Activated T-cell treated with anti-CD3 and anti-CD28 coated beads for 4 hours (primary cell): ENCODE data around the gene TSC22D3.
A peak's percentile ranks its signal among the peaks of the same experiment; 100 is the strongest.
"Not testable (repeated sequence)": the region's sequence is repeated elsewhere in the genome, so short reads cannot be mapped to it uniquely, and the experiment has no call there.

Experiments used
- DNase-seq: peaks from one replicate; pipeline ENCODE4 v3.0.0-alpha.2; 2020

TSC22D3 gene

DNA sequence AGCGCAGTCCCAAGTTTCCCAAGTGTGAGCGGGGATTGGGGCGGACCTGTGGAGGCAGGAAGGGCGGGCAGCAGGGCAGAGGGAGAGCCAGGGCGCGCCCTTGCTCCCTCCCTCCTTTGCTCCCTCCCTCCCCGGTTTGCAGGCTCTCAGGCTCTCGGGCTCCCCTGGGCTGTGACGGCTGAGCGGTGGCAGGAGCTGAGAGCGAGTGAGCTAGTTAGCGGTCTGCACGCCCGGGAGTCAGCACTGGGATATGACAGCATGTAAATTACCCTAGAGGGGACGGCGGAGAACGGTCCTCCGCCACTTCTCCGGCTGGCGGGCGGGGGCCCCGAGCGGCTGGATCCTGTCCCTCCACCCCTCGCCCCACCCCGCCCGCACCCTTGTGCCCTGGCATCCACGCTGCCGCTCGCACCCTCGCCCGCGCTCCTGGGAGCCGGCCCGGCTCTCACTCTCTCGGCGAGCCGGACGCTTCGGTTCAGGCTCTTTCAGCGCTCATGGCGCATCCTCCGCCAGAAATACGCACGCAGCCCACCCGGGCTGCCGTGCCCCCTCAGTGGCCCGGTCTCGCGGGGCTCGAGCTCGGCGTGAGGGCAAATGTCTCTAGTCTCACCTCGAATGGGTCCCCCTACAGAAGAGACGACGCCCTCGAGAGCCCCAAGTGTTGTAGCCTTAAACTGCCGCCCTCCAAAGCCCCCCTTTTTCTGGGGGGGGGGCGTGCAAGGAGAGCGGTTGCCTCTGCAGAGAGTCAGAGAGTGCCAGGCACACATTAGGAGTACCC is at the start of gene TSC22D3:
TSS of gene TSC22D3 (minus strand) at position 54 of the 778 bp plus-strand sequence. CDS start 368 bp downstream, outside the sequence.
- DNase-seq = peak; percentile 3

DNA sequence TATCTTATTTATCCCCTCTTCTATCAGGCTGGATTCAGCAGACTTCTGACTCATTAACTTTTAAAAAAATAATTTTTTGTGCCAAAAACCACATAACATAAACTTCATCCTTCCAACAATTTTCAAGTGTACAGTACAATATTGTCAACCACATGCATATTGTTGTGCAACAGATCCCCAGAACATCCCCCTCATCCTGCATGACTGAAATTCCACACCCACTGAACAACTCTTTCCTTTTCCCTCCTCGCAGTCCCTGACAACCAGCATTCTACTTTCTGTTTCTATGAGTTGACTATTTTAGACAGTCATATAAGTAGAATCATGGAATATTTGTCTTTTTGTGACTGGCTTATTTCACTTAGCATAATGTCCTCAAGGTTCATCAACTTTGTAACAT is 47.9 kb upstream of the TSC22D3 start:
- DNase-seq = no peak

DNA sequence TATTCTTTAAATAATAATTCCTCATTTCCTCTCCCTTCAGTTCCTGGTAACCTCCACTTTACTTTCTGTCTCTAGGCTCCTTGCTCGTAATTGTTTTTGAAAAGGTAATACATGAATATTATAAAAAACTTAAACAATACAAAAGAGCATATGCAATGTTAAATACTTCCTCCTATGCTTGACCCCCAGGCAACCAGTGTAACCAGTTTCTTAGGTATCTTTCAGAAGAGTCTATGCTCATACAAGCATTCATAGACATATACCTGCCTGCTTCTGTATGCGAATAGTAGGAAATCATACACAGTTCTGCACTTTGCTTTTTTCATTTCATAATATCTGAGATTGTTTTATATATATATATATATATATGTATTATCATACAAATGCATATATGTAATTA is 47.5 kb upstream of the TSC22D3 start:
- no peak for DNase-seq

DNA sequence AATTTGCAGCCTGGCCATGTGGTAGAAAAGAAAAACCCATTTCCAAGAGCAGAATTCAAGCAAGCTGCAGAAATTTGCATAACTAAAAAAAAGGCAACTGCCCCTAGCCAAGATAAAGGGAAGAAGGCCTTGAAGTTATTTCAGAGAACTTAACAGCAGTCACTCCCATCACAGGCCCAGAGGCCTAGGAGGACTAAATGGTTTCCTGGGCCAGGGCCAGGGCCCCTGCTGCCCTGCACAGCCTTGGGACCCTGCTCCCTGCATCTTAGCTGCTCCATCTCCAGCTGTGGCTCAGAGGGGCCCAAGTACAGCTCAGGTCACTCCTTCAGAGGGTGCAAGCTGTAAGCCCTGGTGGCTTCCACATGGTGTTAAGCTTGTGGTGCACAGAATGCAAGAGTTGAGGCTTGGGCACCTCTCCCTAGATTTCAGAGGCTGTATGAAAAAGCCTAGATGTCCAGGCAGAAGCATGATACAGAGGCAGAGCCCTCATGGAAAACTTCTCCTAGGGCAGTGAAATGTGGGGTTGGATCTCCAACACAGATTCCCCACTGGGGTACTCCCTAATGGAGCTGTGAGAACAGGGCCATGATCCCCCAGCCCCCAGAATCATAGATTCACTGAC is 43.4 kb upstream of the TSC22D3 start:
- no peak for DNase-seq

DNA sequence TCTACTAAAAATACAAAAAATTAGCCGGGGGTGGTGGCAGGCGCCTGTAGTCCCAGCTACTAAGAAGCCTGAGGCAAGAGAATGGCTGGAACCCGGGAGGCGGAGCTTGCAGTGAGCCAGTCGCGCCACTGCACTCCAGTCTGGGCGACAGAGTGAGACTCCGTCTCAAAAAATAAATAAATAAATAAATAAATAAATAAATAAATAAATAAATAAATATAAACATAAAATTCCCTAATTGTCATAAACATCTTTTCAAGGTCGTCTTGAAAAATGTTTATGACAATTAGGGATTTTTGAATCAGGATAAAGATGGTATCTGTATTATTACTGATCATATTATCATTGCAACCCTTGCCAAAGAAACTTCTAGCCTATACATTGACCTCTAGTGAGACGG is 34.5 kb upstream of the TSC22D3 start:
- not testable (repeated sequence) for DNase-seq

DNA sequence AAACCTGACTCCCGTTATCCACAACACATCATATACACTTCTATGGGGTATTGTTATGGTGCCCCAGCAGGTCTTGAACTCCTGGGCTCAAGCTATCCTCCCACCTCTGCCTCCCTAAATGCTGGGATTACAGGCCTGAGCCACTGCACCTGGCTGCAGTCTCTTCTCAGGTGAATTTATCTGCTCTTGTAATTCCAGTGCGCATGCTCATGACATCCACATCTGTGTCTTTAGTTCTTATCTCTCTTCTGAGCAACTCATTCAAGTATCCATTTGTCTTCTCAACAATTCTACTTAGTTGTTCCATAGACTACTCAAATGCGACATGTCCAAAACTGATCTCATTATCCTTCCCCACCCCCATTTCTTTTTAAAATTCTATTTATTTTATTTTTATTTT is 29.6 kb upstream of the TSC22D3 start:
- no peak for DNase-seq

DNA sequence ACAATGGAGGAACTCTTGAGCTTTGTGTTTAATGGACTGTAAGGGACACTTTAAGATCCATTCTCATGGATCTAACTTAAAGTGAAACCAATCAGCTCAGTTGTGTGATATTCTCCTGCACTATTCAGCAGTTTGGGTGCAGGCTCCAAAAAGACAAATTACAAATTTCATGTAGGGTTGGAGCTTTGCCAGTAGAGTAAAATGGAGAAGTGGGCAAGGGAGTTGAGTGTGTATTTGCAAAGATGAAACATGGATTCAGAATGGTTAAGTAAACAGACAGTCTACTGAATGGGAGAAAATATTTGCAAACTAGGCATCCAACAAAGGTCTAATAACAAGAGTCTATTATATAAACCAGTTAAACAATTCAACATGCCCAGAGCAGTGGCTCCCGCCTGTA is 28.8 kb upstream of the TSC22D3 start:
- DNase-seq = no peak

DNA sequence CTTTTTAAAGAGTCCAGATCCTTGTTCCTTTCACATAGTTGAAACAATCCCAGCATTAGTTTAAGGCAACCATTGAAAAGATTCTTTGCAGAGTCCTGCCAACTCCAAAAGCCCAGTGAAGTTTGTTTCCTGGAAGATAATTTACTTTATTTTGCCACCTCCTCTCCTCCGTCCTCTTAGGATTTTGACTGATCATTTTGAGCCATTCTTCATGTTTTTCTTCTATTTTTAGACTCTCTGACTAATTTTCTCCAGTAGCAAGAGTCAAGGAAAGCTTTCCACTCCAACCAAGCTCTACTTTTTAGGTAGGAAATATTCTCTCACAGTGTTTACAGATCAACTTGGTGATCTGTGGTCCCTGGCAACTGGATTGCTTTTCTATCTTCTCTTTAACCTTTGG is 12.2 kb upstream of the TSC22D3 start:
- DNase-seq = no peak

DNA sequence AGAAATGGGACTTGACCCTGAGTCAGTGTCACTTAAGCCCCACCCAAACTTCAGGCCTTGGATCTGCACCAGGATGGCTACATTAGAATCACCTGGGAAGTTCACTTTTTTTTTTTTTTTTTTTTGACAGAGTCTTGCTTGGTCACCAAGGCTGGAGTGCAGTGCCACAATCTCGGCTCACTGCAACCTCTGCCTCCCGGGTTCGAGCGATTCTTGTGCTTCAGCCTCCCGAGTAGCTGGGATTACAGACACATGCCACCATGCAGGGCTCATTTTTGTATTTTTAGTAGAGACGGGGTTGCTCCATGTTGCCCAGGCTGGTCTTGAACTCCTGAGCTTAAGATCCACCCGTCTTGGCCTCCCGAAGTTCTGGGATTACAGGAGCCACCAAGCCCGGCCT is 4.9 kb upstream of the TSC22D3 start:
- DNase-seq = no peak

DNA sequence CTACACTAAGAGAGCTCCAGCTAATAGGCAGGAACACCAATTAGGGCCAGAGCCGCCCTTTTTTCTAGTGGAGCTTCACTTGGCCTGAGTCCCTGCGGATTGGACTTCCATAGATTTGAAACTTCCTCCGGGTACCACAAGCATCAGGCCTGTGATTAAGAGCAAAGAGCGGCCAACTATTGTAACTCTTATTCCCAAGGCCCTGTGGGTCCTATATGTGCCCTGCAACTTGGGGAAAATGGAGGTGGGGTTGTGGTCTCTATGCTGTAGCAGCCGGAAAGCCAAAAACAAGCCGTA is 1.9 kb upstream of the TSC22D3 start, which contains the start of gene NCBP2L:
TSS of gene NCBP2L (plus strand) at position 198 of the 297 bp plus-strand sequence. CDS start 16,488 bp downstream, outside the sequence.
- no peak for DNase-seq

DNA sequence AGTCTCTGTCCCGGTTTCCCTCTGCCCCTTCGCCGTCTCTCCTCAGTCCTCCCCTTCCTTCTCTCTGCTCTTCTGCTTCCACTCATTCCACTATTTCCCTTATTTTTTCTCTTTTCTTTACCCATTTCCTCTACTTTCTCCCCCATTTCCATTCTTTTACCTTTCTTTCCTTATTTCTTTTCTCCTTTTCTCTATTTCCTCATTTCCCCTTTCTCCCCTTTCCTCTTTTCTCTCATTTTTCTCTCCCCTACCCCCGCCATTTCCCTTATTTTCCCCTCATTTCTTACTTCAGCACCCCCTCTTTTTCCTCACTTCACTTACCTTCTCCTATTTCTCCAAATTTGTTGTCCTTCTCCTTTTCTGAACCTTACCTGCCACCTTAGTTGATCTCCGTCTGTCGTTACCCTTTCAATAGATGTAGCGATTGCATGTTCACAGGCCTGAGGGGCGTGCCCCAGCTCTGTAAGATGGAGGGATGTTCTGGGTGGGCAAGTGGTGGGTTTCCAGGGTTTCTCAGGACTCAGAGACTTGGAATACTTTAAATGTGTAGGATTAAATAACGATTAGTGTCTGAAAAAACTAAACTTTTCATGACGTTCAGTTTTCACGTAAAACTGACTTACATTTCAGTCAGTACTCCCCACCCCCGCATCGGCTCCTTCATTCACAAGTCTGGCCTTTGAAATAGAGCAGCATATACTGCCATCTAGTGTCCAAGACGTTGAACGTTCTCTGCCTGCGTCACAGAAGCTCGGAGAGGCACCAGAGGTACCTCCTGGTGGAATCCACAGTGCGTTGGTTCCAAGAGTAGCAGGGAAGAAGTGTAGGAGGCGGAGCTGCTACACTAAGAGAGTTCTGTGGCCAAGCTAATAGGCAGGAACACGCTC is 1.3 kb upstream of the TSC22D3 start:
- peak; percentile 60 for DNase-seq

DNA sequence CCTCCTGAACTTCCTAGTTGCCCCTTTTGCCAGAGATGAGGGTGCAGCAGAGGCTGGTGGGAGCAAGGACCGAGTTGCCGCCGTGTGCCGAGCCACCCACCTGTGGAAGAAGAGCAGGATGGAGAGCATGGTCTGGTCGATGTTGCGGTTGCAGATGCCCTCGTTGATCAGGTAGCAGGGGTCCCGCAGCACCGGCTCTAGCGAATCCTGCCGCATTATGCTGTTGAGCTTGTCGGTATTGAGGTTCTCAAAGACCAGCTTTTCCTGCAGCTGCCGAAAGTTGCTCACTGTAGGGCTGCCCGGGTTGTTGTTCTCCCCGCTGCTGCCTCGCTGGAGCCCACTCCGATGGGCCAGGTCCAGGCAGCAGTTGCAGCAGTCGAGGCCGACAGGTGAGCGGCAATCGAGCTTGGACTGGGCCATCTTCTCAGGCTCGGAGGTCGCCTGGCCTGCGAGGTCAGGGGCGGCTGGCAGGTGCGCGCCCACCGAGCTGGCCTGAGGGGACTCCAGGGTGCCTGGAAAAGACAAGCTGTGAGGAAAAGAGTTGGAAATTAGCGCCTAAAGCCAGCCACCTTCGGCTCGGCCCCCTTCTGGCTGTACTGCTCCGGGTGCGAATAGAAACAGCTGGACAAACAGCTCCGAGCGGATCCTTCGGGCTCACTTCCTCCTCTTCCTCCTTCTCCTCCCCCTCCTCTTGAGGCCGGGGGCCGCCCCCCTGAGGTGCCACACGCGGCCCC is 420 bp downstream of the TSC22D3 start:
- no peak for DNase-seq

DNA sequence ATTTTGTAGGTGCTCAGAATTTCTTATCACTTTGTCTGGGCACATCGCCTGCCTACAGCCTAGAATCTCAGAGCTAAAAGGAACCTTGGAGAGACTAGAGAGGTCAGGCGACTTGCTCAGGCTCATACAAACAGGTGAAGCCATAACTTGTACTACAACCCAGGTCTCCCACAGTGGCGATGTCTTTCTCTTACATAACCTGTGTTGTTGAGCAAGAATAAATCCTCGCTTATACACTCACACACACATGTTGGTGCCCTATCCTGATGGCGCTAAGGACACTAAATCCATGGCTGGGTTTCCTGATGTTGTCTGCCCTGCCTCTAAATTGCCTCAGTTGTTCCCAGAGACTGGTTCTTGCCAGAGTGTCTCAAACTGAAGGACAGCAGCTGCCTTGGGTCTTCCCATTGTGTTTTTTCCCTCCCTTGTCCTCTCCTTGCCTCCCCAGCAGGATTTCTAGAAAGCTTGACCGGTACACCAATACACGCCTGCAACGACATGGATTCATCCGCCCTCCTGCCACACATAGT is 1.6 kb downstream of the TSC22D3 start:
- no peak for DNase-seq

DNA sequence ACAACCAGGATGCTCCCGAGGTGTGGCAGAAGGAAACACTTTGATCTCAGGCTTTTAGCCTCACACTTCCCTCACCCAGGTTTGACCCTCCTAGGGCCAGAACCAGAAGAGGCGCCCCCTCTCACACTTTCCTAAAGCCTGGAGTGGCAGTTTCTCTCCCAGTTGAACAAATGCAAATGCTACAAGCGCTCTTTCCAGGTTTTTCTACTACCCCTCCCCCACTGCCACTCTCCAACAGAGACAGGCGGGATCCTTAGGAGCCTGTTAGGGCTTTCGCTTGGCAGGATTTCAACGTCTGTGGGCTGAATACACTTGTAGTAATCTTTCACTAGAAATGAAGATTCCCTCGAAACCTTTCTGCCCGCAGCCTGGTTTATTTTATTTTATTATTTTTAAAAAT is 2.4 kb downstream of the TSC22D3 start:
- no peak for DNase-seq

DNA sequence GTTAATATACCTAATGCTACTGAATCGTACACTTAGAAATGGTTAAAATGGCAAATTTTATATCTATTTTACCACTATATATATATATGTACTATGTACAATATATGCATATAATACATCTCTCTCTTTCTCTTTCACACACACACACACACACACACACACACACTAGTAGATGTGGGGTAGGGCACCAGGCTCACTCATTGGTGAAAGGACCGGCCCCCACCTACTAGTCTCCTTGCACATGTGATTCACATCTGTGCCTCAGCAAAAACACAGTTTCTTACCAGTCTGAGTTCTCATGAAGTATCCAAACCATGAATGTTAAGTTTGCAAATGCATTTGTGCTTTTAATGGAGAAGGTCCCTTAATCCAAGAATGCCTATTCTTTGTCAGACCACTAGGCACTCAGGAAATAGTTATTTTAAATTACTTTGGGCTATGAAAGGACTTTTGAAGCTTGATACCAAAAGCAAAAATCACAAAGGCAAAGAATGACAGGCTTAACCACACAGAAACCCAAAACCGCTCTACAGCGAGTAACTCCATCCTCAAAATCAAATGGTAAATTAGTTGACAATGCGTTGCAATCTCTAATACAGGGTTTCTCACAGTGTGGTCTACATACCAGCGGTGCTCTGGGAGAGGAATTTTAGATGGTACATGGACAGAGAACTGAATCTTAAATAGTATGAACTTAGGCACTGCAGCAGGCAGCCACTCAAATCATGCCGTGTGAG is 5.8 kb downstream of the TSC22D3 start:
- no peak for DNase-seq

DNA sequence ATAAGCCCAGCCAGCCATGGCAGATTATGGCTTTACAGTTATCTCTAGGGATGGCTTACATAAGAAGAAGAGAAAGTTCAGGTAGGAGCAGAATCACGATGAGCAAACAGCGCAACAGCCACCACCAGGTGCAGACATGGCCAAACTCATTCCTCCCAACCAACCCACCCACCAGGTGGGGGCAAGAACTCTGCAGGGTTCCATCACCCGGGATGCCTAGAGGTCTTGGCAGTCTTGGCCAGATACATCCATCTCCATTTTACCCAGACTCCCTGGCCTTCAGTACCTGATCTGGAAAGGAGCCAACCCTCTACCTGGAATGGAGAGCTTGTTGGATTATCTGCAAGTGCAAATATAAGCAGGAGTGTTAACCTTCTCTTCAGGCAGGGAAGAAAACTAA is 7.5 kb downstream of the TSC22D3 start:
- DNase-seq = no peak

DNA sequence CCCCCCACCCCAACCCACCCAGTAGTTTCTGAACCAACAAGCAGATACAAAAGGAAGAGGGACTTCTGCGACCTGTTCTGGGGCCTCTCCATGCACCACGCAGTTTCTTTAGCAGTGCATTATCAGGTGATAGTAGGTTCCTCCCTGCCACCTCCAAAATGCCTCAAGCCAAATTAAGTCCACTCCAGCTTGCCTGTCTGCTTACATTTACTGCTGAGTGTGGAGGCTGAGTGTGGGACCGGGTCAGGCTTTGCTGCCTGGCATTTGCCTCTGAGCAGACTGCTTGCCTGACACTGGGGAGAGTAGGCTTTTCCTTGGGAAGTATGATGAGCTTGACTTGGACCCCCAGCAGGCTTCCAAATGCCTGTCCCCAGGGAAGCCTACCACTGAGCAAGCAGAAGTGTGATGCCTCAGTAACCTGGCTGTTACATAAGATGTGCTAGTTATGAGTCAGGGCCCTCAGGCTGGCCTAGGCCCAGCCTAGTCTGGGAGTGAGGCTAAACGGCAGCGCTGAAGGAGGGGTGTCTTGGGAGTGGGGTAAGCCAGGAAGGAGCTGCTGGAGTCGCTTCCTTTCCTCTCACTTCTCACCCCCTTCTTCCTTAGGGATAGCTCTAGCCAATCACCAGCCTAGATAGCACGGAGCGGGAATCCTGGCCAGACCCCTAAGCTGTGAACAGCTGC is 9.0 kb downstream of the TSC22D3 start:
- no peak for DNase-seq

DNA sequence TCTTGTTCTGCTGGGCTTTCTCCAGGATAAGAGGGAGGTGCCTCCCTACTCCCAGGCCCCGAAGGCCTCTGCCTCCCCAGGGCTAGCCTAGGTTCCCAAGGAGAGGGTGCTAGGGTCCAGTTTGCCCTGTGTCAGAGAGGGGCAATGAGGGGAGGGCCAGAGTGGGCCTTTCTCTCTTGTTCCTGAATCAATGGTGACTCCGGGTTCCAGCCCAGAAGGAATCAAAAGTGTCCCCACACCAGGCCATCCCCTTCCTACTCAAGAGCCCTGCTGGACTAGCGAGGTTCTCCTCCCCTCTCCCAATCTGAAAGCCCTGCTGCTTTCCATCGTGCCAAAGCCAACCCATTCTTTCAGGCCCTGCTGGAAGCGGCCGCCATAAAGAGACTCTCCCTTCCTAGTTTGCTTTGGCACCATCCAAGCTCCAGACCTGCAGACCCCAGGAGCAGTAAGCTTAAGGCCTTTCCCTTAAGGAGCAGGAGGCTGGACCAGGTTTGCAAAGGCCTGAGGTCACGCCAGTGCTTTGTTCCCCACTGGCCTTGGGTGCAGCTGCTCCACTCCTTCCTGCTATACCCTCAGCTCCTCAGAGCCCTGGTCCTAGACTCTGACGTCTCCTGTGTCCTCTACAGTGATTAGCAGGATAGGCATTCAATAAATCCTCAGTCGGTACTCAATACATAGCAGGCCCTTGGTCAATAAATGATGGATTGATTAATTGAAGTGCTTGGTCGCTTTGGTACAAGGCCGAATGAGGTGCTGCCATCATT is 10.6 kb downstream of the TSC22D3 start:
- DNase-seq = no peak

DNA sequence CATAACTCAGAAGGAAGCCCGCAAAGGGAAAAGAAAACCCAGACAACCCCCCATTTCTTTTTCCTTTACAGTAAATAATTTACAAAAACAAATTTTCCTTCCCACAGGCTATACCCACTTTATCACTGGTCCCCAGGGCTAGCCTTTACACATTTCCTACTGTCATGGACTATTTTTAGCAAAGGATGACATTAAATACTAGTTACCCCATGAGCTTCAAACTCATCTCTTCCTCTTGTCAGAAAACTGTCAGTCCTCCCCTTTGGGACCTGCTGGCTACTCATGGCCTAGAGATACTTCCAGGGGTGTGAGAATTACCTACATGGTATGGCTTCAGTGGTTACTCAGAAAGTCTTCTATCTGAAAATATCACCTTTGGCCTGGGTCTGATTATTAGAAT is 11.9 kb downstream of the TSC22D3 start:
- DNase-seq = no peak

DNA sequence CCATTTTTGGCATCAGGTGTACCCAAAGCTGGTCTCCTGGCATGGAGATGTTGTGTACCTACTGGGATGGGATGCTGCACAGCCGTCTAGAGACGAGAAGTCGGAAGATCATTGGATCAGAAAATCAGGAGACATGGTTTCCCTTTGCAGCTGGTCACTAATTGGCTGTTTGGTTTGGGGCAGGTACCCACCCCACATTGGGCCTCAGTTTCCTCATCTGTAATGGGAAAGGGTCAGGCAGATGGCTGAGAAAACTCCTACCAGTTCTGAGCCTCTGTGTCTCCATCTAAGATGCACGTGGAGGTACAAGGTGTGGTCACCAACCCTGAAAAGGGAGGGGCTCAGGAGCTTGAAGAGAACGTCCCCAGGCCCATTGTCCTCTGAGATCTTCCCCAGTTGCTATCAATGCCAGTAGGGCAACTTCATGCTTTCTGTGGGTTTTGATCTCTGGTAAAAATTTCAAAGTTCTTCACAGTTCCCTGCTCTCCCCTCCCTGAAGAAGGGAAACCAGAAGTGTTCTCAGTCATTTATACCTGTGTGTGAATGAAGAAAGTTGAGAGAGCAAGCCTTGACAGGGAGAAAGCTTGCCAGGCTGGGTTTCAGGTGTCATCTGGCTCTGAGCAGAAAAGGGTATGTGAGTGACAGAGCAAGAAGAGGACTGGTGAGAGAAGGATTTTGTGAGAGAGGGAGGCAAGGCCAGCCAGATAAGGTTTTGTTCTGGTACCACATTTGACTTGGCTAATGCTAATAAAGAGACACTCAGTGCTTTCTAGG is 15.1 kb downstream of the TSC22D3 start:
- no peak for DNase-seq
